HL-60/S4 treated with phorbol 12-myristate 13-acetate at 8.2 ng/mL for 4 days and 3 days (cell line): Measurements from ENCODE around the gene HMOX1.

ENCODE experiments used
- in situ Hi-C: fragments of 300-500 bp; cut with MboI; formaldehyde crosslinking; loops from 2 replicates; pipeline ENCODE4 v1.15.0; 2022; ENCODE audit warnings: low sequenced_read_pairs

The HMOX1 gene, protein sequence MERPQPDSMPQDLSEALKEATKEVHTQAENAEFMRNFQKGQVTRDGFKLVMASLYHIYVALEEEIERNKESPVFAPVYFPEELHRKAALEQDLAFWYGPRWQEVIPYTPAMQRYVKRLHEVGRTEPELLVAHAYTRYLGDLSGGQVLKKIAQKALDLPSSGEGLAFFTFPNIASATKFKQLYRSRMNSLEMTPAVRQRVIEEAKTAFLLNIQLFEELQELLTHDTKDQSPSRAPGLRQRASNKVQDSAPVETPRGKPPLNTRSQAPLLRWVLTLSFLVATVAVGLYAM

DNA sequence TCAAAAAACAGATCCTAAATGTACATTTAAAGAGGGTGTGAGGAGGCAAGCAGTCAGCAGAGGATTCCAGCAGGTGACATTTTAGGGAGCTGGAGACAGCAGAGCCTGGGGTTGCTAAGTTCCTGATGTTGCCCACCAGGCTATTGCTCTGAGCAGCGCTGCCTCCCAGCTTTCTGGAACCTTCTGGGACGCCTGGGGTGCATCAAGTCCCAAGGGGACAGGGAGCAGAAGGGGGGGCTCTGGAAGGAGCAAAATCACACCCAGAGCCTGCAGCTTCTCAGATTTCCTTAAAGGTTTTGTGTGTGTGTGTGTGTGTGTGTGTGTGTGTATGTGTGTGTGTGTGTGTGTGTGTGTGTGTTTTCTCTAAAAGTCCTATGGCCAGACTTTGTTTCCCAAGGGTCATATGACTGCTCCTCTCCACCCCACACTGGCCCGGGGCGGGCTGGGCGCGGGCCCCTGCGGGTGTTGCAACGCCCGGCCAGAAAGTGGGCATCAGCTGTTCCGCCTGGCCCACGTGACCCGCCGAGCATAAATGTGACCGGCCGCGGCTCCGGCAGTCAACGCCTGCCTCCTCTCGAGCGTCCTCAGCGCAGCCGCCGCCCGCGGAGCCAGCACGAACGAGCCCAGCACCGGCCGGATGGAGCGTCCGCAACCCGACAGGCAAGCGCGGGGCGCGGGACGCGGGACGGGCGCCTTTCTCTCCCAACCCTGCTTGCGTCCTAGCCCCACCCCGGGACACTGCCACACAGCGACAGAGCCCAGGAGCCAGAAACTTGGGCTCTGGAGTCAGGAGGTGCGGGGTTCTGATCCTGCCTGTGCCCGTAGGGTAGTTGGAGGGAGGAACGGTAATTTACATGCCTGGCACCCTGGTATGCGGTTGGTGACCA lies at the start of gene HMOX1:
Gene HMOX1 (plus strand): TSS at position 560 of the 887 bp plus-strand sequence. CDS start 78 bp downstream, at position 638.
- in situ Hi-C loops, result no loop called here

DNA sequence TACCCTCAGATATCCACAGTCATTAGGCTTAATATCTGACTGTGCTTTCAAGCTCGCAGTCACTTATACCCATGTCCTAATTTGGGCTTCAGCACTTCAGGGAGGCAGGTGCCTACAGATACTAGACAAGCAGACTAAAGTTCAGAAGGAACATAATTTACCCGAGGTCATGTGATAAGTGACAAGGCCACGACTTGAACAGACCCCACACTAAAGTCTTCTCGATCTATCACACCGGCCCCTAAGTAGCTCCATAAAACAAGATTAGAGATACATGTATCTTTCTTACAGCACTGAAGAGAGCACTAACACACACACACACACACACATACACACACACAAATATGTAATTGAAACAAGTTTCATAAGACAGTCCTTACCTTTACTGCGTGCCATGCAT lies 48.6 kb upstream of the HMOX1 start:
- in situ Hi-C loops, result no loop called here

DNA sequence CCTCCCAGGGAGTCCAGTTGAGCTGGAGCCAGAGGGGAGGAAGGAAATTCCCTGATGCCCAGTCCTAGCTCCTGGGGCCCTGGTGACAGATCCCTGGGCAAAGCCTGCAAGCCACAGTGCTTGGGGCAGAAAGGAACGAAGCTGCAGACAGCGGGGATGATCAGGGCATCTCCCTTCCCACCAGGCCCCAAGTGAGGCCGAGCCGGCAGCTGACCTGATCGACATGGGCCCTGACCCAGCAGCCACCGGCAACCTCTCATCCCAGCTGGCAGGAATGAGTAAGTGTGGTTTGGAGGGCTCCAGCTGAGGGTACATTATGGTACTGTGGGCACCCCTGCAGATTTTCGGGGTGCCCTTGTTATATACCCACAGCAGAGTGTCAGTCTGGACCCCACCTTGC lies 47.7 kb upstream of the HMOX1 start:
- in situ Hi-C loops, result no loop called here

DNA sequence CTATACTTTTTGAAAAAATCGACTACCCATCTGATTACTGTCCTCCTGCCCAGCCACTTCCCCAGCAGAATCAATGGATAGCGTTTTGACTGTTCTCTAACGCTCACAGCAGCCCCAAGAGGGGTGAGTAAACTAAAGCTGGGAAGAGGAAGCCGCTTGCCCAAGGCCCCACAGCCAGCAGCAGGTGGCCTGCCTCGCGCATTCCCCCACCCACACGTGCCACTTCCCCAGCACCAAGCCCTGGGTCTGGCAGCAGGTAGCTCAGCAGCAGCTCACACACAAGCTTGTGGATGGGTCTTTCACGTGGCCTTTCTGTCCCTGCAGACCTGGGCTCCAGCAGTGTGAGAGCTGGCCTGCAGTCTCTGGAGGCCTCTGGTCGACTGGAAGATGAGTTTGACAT lies 46.9 kb upstream of the HMOX1 start:
- in situ Hi-C loops, result no loop called here

DNA sequence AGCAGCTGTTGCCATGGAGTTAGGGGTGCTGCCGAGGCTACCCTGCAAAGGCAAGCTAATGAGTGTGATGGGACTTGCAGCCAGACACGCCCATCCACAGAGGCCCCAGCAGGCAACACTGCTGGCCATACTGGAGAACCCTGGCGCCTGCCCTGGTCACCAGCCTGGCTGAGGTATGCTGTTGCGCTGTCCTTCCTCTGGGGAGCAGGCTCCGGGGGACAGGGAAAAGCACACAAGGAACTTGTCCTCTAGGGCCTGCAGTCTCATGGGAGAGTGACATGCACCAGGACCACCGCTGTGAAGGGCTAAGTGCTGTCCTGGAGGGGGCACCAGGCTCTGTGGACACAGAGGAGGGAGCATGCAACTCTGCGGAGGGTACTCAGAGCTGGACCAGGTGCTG lies 45.4 kb upstream of the HMOX1 start:
- in situ Hi-C loops, result no loop called here

DNA sequence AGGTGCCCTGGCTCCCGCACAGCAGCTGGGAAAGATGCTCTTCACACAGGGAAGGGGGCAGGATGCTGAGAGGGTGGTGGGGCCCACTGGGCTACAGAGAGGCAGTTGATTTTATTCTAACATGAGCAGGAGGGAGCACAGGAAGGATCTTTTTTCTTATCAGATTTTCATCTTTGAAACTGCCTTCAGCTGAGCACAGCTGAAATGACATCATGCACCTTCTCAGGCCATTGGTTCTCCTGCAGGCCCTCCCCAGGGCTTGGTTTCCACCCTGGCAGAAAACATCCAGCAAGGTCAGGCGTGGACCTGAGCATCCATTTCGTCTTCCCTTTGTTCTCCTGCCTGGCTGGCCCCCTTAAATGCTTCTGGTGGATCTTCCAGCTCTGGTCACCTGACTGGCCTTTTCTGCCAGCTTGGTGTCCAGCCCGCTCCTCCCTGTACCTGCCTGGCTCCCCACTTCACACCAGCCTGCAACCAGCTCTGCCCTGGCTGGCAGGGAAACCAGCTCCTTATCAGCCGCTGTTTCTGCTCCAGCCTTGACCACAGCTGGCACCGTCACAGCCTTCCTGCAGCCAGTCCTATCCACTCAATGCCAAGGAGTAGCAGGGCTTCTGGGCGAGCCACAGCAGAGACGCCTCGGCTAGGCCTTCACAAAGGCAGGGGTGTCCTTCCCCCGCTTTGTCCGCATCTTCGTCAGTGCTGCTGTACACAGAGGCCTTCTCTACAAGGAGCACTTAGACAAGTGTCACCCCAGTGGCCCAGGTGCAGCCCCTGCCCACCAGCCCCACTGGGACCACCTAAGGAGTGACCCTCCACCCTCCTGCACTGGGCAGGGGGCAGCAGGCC lies 44.7 kb upstream of the HMOX1 start:
- in situ Hi-C loops, result no loop called here

DNA sequence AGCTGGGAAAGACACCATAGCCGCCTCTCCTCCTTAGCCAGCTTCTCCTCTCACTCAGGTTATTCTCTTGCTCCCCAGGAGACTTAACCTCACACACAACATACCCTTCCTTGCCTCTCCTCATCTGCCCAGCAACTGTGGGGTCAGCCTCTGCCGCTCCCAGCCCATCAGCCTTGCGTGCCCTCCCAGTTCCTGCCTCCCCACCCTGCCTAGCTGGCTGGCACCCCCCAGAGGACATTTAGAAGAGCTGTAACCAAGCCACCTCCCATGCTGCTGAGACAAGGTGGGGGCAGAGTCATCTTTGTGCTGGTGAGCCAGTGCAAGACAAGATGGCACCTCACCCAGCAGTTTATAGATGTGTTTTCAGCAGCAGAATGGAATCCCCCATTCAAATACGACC lies 43.0 kb upstream of the HMOX1 start:
- in situ Hi-C loops, result no loop called here

DNA sequence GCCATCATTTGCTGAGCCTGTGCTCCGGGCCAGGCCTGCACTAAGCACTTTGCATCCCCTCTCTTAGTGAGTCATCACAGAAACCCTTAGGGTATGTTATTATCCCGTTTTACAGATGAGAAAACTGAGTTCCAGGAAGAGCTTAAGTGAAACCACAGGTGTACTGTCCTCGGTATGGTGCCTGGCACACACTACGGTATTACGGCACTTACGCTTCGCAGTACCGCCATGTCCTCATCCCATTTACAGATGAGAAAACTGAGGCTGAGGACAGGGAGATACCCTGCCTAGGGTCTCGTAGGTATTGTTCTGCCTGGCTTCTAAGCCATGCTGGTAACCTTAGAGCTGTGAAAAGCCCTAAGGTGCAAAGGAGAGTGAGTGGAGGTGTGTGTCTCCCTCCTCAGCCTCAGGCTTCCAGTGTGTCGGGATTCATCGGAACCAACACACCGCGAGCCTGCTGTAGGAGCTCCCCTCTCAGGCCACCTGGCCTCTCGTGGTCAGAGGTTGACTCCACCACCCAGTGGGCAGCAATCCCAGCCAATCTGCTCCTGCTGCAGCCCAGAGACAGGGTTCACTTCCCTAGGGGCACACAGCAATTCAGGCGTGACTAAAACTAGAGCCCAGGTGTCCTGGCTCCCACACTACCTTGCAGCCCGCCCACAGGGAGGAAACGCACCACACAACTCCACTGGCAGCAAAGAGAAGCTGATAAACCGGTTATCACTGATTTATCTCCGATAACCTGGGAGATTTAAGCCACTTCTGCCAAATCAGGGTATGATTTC lies 39.6 kb upstream of the HMOX1 start:
- in situ Hi-C loops, result no loop called here

DNA sequence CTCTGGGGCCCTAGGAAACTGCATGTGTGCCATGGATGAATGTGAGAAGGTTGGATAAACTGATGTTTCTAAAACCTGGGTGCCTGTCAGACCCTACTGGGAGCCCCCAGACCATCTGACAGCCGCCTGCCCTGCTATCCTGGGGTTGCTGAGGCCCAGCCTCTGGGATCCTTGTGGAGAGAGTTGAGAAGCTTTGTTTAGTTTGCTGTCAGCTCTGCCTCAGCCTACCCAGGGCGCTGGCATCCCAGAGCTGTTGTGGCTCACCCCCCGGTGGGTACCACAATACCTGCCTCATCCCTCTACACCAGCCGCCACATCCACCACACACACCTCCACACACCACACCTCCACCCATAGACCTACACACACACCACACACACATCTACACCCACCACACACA lies 38.5 kb upstream of the HMOX1 start:
- in situ Hi-C loops, result no loop called here

DNA sequence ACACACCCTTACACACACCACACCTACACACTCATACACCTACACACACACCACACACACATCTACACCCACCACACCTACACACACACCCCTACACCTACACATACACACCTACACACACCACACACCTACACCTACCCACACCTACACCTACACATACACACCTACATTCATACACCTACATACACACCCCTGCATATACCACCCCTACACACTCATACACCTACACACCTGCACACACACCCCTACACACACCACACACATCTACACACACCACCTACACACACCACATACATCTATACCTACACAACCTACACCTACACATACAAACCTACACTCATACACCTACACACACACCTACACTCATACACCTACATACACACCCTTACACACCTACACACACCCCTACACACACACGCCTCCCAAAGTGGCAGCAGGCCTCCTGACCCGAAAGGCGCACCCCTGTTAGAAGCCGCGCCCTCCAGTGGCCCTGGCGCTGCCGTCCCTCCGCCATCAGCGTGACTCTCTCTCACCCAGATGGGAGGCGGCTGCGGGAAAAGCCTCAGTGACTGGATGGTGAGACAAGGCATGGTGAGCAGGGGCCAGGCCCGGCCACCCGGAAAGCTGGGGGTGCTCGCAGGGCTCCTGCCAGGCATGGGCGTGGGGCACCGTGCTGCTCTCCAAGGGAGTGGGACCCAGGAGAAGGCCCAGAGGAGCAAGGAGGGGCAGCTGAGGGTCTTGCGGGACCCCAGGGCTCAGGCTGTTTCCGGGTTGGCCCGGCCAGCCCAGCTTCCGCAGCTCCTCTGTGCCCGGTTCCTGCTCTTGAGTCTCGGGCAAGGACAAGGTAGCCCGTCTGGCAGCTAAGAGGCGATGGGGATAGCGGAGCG lies 37.0 kb upstream of the HMOX1 start:
- in situ Hi-C loops, result no loop called here

DNA sequence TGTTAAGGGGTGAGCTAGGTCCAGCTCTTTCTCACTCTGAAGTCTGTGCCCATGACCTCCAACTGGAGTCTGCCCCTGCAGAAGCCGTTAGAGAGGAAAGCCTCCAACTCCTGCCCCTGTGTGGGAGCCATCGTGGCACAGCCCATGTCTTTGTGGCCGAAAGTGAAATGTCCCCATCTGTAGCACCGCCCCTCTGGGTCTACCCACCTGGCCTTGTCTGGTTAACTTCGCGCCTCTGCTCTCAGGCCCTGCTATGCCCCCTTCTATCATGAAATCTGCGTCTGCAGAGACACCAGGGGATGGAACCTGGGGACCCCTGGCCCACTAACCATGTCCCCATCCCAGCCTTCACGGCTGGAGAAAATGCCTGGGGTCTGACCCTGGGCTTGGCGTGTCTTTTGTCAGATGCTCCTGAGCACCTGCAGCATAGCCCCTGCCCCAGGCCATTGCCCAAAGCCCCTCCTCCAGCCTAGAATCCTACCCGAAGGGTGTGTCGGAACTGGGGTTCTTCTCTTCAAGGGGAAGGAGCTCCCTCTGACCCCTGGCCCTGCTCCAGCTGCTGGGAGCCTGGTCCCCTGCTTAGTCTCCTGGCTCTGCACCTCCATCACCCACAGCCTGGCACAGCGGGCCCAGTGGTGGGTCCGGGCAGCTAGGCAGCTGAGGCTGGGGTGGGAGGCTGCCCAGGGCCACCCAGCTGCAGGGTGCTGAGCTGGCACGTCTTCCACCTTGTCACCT lies 35.8 kb upstream of the HMOX1 start:
- in situ Hi-C loops, result no loop called here

DNA sequence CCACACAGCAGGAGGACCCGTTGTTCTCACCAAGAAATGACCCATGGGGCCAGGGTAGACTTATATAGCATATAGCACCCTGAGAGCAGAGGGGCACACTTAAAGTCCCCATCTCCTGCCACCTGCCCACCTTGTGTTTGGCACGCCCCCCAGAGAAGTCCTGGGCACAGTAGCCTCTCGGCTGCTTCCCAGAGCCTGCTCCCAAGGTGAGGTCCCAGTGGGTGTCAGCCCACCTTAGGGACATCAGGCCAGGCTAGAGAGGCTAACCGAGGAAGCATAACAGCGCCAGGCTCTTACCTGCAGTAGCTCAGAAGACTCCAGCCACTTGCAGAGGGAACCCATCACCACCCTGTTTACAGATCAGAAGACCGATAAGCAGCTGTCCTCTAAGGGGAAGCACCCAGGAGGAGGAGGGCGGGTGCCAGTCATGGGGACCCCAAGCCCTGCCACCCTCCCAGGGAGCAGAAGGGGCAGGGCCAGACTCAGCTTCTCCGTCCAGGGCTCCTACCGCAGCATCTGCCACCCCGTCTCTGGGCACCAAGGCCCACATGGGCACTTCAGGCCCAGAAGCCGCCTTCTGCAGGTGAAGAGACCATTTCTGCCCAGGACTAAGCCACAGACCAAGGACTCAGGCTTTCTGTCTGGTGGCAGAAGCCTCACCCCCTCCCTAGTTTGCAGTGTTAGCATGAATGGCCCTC lies 34.9 kb upstream of the HMOX1 start:
- in situ Hi-C loops, result no loop called here

DNA sequence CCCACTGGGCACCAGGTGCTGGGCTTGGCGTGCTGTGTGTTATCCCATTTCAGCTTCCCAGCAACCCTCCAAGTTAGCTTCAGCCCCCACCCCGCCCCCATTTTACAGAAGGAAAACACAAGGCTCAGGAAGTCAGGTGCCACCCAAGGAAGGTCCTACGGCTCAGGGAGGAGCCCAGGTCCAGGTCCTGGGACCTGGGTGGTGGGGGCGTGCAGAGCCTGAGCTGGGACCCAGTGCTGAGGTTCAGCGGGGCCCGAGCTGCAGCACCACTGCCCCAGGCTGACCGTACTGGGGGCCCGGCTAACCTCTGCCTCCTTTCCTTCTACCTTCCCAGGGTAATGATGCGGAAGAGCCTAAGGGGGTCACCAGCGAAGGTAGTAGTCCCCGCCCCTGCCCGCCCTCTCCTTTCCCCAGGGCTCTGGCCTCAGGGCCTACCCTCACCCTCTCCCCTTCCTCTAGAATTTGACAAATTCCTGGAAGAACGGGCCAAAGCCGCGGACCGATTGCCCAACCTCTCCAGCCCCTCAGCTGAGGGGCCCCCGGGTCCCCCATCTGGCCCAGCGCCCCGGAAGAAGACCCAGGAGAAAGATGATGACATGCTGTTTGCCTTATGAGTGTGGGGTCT lies 34.2 kb upstream of the HMOX1 start:
- in situ Hi-C loops, result no loop called here

DNA sequence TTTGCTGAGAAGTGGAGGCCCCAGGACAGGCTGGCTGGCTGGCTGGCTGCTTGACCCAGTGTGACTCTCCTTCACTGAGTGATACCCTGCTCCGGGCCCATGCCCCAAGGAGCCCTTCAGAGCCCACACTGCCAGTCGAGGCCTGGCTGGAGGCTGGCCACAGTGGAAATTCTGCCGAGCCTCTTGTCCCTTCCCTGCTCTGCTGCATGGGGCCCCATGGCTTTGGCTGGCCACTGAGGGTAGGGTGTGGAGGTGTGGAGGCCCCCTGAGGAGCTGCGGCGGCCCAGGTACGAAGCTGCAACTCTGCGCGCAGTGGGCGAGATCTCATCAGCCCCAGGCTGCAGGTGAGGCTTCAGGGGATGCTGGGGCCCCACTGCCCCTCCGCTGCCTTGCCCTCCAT lies 33.4 kb upstream of the HMOX1 start:
- in situ Hi-C loops, result no loop called here

DNA sequence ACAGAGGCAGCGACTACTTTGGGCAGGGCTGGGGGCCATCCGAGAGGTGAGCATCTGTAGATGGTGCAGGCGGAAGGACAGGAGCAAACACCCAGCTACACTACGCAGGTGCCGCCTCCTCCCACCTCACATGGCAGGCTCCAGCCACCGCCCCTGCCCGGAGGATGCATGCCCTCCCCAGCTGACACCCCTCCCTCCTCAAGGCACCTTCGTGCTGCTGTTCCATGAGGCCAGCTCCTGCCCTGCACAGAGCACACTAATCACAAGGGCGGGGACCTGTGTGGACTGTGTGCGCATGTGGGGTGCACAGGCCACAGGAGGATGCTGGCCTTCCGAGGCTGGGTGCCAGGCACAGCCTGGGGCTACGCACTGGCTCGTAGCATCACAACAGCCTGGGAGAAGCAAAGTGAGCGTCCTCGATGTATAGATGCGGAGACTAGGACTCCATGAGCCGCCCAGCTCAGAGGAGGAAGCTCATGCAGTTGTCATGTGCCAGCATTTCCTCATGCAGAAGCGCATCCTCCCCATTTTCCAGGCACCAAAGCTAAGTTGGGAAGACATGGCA lies 32.8 kb upstream of the HMOX1 start:
- in situ Hi-C loops, result no loop called here

DNA sequence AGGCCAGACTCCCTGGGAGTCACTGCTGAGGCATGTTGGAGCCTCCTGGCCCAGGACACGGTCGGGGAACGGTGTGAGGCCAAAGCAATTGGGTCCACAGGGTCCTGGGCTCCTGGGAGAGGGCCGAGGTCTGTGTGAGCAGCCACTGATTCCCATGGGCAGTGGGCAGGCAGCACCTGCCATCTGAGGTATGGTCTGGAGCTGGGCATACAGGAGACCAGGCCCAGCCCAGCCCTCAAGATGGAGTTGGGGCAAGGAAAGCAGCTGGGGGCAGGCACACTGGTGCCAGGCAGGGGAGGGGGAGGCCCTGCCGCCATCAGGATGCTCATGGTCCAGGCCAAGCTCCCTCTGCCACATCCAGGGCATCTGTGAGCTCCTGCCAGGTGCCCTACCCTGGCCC lies 32.2 kb upstream of the HMOX1 start:
- in situ Hi-C loops, result no loop called here

DNA sequence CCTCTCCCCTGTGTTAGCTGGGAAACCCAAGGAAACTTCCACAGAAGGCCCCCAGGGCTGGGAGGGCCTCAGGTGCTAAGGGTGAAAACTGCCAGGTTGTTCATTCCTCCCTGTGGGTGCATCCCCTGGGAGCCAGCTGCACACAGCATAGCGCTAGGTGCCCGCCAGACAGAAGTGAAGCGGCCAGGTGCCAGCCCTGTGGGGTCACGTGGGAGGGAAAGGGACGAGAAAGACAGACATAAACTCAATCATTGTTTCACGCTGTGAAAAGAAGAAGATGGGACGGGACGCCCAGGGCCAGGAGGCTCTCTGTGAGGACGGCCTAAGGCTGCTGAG lies 31.6 kb upstream of the HMOX1 start:
- in situ Hi-C loops, result no loop called here
